Dedifferentiated amniotic fluid mesenchymal stem cell (primary cell): ENCODE measurements around the gene CLOCK.

Source experiments
- DNase-seq: peaks from one replicate; pipeline ENCODE4 v3.0.0-alpha.2; 2016; ENCODE audit errors: extremely low spot score

The CLOCK gene

GRCh38 chr4:55475394-55476243 is 71.1 kb downstream of the CLOCK start:
- no peak for DNase-seq

GRCh38 chr4:55469979-55470378 is 76.7 kb downstream of the CLOCK start:
- DNase-seq: no peak

GRCh38 chr4:55468724-55469123 is 78.0 kb downstream of the CLOCK start:
- DNase-seq: no peak

DNA sequence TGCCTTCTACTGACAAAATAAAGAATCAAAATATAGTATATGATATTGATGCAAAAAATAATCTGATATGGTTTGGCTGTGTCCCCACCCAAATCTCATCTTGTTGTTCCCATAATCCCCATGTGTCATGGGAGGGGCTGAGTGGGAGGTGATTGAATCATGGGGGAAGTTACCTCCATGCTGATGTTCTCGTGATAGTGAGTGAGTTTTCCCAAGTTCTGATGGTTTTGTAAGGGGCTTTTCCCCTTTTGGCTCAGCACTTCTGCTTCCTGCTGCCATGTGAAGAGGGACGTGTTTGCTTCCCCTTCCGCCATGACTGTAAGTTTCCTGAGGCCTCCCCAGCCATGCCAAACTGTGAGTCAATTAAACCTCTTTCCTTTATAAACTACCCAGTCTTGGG is 80.7 kb downstream of the CLOCK start:
- no peak for DNase-seq

DNA sequence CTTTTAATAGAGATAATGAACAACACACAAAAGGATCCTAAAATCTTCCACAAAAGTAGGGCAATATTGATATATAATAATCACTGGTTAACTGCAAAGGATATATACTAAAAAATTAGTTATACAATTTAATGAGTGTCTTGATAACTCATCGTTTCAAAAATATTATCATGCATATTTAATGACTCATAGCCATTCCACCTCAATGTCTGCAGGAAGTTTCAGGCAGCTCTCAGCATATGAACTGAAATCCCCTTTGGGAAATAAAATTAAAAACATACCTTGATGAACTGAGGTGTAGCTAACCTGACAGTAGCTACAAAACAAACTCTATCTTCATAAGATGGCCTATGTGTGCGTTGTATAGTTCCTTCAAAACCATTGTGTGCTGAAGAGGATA is 88.1 kb downstream of the CLOCK start:
- no peak for DNase-seq

GRCh38 chr4:55458164-55458563 is 88.5 kb downstream of the CLOCK start:
- peak; percentile 63 for DNase-seq

DNA sequence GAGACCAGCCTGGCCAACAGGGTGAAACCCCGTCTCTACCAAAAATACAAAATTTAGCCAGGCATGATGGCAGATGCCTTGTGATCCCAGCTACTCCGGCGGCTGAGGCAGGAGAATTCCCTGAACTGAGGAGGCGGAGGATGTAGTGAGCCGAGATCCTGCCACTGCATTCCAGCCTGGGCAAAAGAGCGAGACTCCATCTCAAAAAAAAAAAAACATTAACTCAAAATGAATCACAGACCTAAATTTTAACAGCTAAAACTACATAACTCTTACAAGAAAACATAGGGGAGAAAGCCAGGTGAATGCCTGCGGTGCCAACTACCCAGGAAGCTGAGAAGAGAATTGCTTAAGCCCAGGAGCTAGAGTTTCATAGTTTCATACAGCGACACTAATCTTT is 96.1 kb downstream of the CLOCK start:
- no peak for DNase-seq

- DNase-seq: no peak
These were observed 98.9 kb downstream of the CLOCK start for GRCh38 chr4:55447831-55448230.

- no peak for DNase-seq
These were observed 99.5 kb downstream of the CLOCK start for GRCh38 chr4:55447108-55447708.

DNA sequence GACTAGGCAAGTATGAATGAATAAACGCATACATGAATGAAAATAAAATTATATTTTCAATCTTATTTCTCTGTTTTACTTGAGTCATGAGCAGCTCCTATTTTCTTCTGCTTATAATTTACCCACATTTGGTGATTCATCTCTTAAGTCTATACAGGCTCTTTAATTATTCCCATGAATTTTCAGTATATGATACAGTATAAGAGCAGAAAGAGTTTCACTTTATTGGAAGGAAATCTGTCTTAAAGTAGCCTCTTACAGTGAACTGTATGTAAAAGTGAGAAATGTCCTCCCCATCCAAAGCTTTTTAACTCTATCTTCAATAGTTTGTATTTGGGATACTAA is 100.2 kb downstream of the CLOCK start:
- DNase-seq: no peak

GRCh38 chr4:55445921-55446577 is 100.7 kb downstream of the CLOCK start:
- DNase-seq: no peak

- no peak for DNase-seq
These were observed 101.9 kb downstream of the CLOCK start for GRCh38 chr4:55444827-55445226.

DNA sequence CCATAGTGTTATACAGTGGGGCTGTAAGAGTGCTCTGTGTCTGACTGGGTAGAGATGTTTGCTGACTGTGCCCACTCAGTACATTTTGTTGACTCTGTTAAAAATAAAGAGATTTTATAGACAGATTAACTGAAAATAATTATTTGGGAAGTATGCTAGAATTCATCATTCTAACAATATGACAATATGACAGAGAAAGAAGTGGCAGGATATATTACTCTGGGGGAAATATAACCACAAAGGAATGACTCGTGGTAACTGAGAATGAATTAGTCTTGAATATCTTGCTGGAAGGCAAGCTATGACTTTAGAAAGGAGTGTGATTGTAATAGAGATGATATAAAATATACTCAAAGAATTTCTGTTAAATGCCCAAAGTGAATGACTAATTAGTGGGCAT is 104.2 kb downstream of the CLOCK start:
- DNase-seq: no peak

GRCh38 chr4:55440786-55441185 is 105.9 kb downstream of the CLOCK start:
- no peak for DNase-seq

GRCh38 chr4:55439023-55439422 is 107.7 kb downstream of the CLOCK start:
- DNase-seq: no peak

DNA sequence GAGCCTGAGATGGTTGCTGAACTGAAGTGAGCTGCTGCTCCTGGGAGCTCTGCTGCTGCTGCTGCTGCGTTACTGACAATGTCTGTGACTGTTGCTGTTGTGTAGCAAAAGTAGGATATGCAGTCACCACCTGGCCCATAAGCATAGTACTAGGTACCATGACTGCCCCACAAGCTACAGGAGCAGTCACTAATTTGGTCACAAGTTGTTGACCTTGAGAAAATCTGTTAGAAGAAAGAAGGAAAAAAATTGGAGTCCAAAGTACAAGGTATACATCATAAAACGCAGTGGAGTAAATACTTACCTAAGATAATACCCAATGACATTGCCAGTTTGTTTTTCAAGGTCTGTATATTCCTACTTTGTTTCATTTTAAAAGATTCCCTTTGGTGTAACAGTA is 108.4 kb downstream of the CLOCK start:
- DNase-seq: no peak

DNA sequence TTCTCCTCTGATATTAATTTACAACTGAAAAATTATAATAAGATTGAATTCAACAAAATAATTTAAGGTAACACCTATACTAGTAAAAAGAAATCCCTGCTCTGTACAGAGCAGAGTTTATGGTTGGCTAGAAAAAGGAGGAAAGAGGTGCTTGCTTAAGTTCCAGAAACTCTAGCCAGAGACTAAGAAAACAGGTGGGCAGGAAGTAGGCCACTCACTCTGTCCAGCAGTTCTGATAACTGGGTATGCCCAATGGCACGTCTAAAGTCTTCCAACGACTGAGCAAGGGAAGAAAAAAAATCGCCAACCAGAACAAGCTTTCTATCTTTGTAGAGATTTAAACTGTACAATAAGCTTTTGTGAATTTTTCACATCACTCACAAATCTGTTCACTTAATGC is 108.9 kb downstream of the CLOCK start:
- DNase-seq: no peak

- DNase-seq: no peak
These were observed 109.3 kb downstream of the CLOCK start for GRCh38 chr4:55437356-55437796.

- DNase-seq: no peak
These were observed 111.4 kb downstream of the CLOCK start for GRCh38 chr4:55435141-55435841.

- no peak for DNase-seq
These were observed 114.9 kb downstream of the CLOCK start for GRCh38 chr4:55431710-55432336.

GRCh38 chr4:55424791-55425190 is 121.9 kb downstream of the CLOCK start:
- no peak for DNase-seq

GRCh38 chr4:55416176-55416575 is 130.5 kb downstream of the CLOCK start:
- DNase-seq: no peak
